ENCODE data around the gene IL1RAP. TPM values are rescaled to one million over a fixed set of nuclear protein-coding genes. Genes with fewer than 3 reads are reported as not detected.

IL1RAP gene
- total RNA-seq, 4 donors from 2014 or later: 4.9 to 16.9 (median 10.8) TPM

GRCh38 chr3:190586631-190587011 is 72.7 kb downstream of the IL1RAP start:
- H3K27ac ChIP-seq: no peak overlapping the region
- intact Hi-C loops (cut with DNase I): no loop called here
- no peaks in the 10 kb centered on the region for H3K27me3 ChIP-seq
- TF ChIP-seq POLR2A (IDR thresholded peaks at IDR 0.05): no peak
- TF ChIP-seq, protein P1, sequence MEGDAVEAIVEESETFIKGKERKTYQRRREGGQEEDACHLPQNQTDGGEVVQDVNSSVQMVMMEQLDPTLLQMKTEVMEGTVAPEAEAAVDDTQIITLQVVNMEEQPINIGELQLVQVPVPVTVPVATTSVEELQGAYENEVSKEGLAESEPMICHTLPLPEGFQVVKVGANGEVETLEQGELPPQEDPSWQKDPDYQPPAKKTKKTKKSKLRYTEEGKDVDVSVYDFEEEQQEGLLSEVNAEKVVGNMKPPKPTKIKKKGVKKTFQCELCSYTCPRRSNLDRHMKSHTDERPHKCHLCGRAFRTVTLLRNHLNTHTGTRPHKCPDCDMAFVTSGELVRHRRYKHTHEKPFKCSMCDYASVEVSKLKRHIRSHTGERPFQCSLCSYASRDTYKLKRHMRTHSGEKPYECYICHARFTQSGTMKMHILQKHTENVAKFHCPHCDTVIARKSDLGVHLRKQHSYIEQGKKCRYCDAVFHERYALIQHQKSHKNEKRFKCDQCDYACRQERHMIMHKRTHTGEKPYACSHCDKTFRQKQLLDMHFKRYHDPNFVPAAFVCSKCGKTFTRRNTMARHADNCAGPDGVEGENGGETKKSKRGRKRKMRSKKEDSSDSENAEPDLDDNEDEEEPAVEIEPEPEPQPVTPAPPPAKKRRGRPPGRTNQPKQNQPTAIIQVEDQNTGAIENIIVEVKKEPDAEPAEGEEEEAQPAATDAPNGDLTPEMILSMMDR (IDR thresholded peaks at IDR 0.05): no peak
- no peaks in the 10 kb centered on the region for H3K36me3 ChIP-seq
- no peak overlapping the region for H3K4me3 ChIP-seq (replicated peaks in 1 of 3)
- WGBS, 2 donors: 68% methylated on average over 4 of the region's 4 CpGs
- H3K4me1 ChIP-seq: no peaks in the 10 kb centered on the region
- no peak for DNase-seq
- H3K9me3 ChIP-seq: no peaks in the 10 kb centered on the region

GRCh38 chr3:190588570-190588969 is 74.7 kb downstream of the IL1RAP start:
- 76% methylated on average over 2 of the region's 2 CpGs for WGBS, 2 donors
- H3K9me3 ChIP-seq: no peaks in the 10 kb centered on the region
- no peaks in the 10 kb centered on the region for H3K36me3 ChIP-seq
- DNase-seq: no peak
- no peak overlapping the region for H3K27ac ChIP-seq
- H3K27me3 ChIP-seq: no peaks in the 10 kb centered on the region
- TF ChIP-seq POLR2A (IDR thresholded peaks at IDR 0.05): no peak
- TF ChIP-seq, protein P1 (IDR thresholded peaks at IDR 0.05): no peak
- intact Hi-C loops (cut with DNase I): no loop called here
- no peak overlapping the region for H3K4me3 ChIP-seq (replicated peaks in 1 of 3)
- no peaks in the 10 kb centered on the region for H3K4me1 ChIP-seq

DNA sequence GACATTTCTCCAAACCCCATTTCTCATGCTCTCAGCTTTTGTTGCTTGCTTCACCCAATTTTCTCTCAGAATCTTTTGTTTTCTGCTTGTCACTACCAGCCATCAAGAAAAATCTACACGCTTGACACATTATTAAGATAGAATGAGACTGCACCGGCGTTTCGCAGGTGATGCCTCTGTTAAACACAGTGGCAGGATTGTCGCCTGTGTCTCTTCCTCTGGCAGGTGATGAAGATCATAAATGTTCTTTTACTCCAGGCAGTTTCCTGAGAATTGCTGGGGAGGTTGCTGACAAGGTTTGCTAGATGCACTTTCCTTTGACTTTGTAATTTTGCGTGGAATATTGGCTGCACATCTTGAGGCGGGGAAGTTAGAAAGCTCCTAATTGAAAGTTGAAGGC is 75.4 kb downstream of the IL1RAP start:
- DNase-seq: no peak
- Histone ChIP-seq H3K36me3 (no peaks in the 10 kb centered on the region), H3K4me1 (no peaks in the 10 kb centered on the region), H3K4me3 (replicated peaks in 1 of 3) (no peak overlapping the region), H3K27ac (no peak overlapping the region), H3K27me3 (no peaks in the 10 kb centered on the region), H3K9me3 (no peaks in the 10 kb centered on the region)
- 92 to 93% methylated on average over 7 of the region's 7 CpGs for WGBS, 2 donors
- TF ChIP-seq, protein P1 (IDR thresholded peaks at IDR 0.05): no peak
- TF ChIP-seq POLR2A (IDR thresholded peaks at IDR 0.05): no peak
- intact Hi-C loops (cut with DNase I): no loop called here

- Histone ChIP-seq H3K27ac (no peak overlapping the region), H3K4me3 (replicated peaks in 1 of 3) (no peak overlapping the region), H3K4me1 (no peaks in the 10 kb centered on the region), H3K36me3 (no peaks in the 10 kb centered on the region), H3K27me3 (no peaks in the 10 kb centered on the region), H3K9me3 (no peaks in the 10 kb centered on the region)
- intact Hi-C loops (cut with DNase I): no loop called here
- DNase-seq: no peak
- TF ChIP-seq POLR2A (IDR thresholded peaks at IDR 0.05): no peak
- TF ChIP-seq, protein P1 (IDR thresholded peaks at IDR 0.05): no peak
- 75 to 83% methylated on average over 6 of the region's 6 CpGs for WGBS, 2 donors
These were observed 77.2 kb downstream of the IL1RAP start for GRCh38 chr3:190591080-190591479.

DNA sequence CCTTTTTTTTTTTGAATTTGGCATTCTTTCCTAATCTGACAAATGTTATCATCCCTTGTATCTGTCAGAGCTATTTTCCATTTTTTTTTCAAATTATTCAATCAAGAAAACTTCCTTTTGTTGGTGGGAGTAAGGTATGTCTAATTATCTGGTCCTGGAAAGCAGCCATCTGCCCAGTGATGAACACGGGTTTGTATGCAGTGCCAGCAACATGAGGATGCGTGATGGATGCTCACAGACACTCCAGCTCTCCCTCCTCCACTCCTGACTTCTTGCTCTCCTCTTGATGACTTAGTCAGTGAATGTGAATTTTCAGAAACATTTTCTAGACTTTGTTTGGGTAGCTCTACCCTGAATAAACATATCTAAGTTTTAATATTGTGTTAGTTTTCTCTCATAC is 79.2 kb downstream of the IL1RAP start:
- Histone ChIP-seq H3K36me3 (no peaks in the 10 kb centered on the region), H3K4me3 (replicated peaks in 1 of 3) (no peak overlapping the region), H3K27ac (no peak overlapping the region), H3K9me3 (no peaks in the 10 kb centered on the region), H3K27me3 (no peaks in the 10 kb centered on the region), H3K4me1 (peaks cover 8 to 13% of the 10 kb centered on the region in 2 donors)
- no peak for TF ChIP-seq POLR2A (IDR thresholded peaks at IDR 0.05)
- TF ChIP-seq, protein P1 (IDR thresholded peaks at IDR 0.05): no peak
- intact Hi-C loops (cut with DNase I): no loop called here
- DNase-seq: no peak
- WGBS, 2 donors: 78 to 79% methylated on average over 2 of the region's 2 CpGs

Data from thyroid gland (tissue), 4 donors.